GM12878 (cell line): ENCODE data around the gene NAV2. TPM values are rescaled to one million over a fixed set of nuclear protein-coding genes. Genes with fewer than 3 reads are reported as not detected.

Experiments
- ATAC-seq: fragments of 200-7000 bp; cut with Tn5 transposase; 3 replicates; pipeline ENCODE4 v1.9.1; 2020; ENCODE audit warnings: mild to moderate bottlenecking, moderate library complexity
- BruUV-seq: library from RNA; stranded (reverse); fragments of 400-500 nt; replicated peaks from 2 replicates; lab custom pipeline; 2021; lab: Mats Ljungman, UMichigan
- CTCF ChIA-PET: fragments of 300-600 bp; sonication (Branson Sonifier 250); formaldehyde crosslinking; extraction: SDS; loops from one replicate; lab custom pipeline; 2021; ENCODE audit warnings: inconsistent platforms; lab: Yijun Ruan, JAX
- POLR2A ChIA-PET: fragments of 350-600 bp; formaldehyde crosslinking; extraction: SDS; loops from one replicate; lab custom pipeline; 2021; ENCODE audit warnings: inconsistent platforms; lab: Charles Lee
- RAD21 ChIA-PET: fragments of 300-600 bp; sonication (Branson Sonifier 250); formaldehyde crosslinking; loops from one replicate; lab custom pipeline; 2023; ENCODE audit warnings: antibody characterized with exemption; ENCODE audit not compliant: unreplicated experiment; lab: Charles Lee
- SMC1A ChIA-PET: fragments of 300-600 bp; sonication (Branson Sonifier 250); formaldehyde crosslinking; loops from one replicate; lab custom pipeline; 2023; ENCODE audit not compliant: unreplicated experiment, uncharacterized antibody; lab: Charles Lee
- DNase-seq: peaks from one replicate; pipeline ENCODE4 v3.0.0-alpha.2; 2011; ENCODE audit warnings: low read depth, low spot score
- FAIRE-seq: peaks from 3 replicates; lab custom pipeline; 2011; peaks lifted over from hg19 to GRCh38; lab: Jason Lieb, UNC
- H2AFZ ChIP-seq: 2 replicates; pipeline ENCODE4 v1.6.0; 2011; ENCODE audit warnings: low read depth, low read length, control low read depth; ENCODE audit not compliant: control insufficient read depth
- H3K27ac ChIP-seq: 2 replicates; pipeline ENCODE4 v1.5.1; 2011; ENCODE audit warnings: control low read depth; ENCODE audit not compliant: control insufficient read depth, insufficient read depth
- H3K27me3 ChIP-seq, 2 experiments: replicated peaks in 1 of 2; 2 replicates each; pipeline versions ENCODE4 v1.6.0 to v1.6.1; 2011; ENCODE audit warnings: low read length in 1 of 2; ENCODE audit not compliant: control insufficient read depth in 2 of 2, insufficient read depth in 2 of 2
- H3K36me3 ChIP-seq, 2 experiments: 2 replicates each; pipeline ENCODE4 v1.5.1; 2011; ENCODE audit warnings: low read length in 1 of 2; ENCODE audit not compliant: control insufficient read depth in 2 of 2, insufficient read depth in 2 of 2
- H3K4me1 ChIP-seq: 2 replicates; pipeline ENCODE4 v1.6.1; 2011; ENCODE audit warnings: mild to moderate bottlenecking, low read length, moderate library complexity, mixed read lengths; ENCODE audit not compliant: control insufficient read depth, insufficient read depth
- H3K4me2 ChIP-seq: 2 replicates; pipeline ENCODE4 v1.6.0; 2011; ENCODE audit warnings: control low read depth; ENCODE audit not compliant: control insufficient read depth, insufficient read depth
- H3K4me3 ChIP-seq: fragments of 200-600 bp; sonication (generic); 2 replicates; pipeline ENCODE4 v1.5.1; 2016
- H3K79me2 ChIP-seq: 2 replicates; pipeline ENCODE4 v1.6.0; 2011; ENCODE audit warnings: low read length; ENCODE audit not compliant: control insufficient read depth, insufficient read depth
- H3K9ac ChIP-seq: 2 replicates; pipeline ENCODE4 v1.8.0; 2011; ENCODE audit warnings: low read length, control low read depth, mixed read lengths; ENCODE audit not compliant: control insufficient read depth, insufficient read depth
- H3K9me3 ChIP-seq: replicated peaks from 3 replicates; pipeline ENCODE4 v1.5.1; 2011; ENCODE audit warnings: mild to moderate bottlenecking, low read length; ENCODE audit not compliant: control insufficient read depth, insufficient read depth
- H4K20me1 ChIP-seq: 2 replicates; pipeline ENCODE4 v1.6.0; 2011; ENCODE audit not compliant: control insufficient read depth, insufficient read depth
- BMI1 ChIP-seq: fragments of 450-650 bp; IDR thresholded peaks from 2 replicates; pipeline ENCODE4 v1.6.1; 2016; ENCODE audit warnings: mild to moderate bottlenecking, moderate library complexity, borderline replicate concordance
- CREB1 ChIP-seq: IDR thresholded peaks from 2 replicates; pipeline ENCODE4 v1.6.1; 2012; ENCODE audit warnings: low read depth, mild to moderate bottlenecking, inconsistent platforms
- ESRRA ChIP-seq: IDR thresholded peaks from 2 replicates; pipeline ENCODE4 v1.6.1; 2012; ENCODE audit warnings: mild to moderate bottlenecking, low read length, improper control_type of control experiment
- JUNB ChIP-seq: IDR thresholded peaks from 2 replicates; pipeline ENCODE4 v1.6.1; 2016; ENCODE audit warnings: antibody characterized with exemption, mild to moderate bottlenecking
- MEF2A ChIP-seq: IDR thresholded peaks from 2 replicates; pipeline ENCODE4 v1.6.1; 2011; ENCODE audit warnings: low read depth, mild to moderate bottlenecking, low read length, moderate library complexity; ENCODE audit not compliant: insufficient read depth
- MEF2B ChIP-seq: fragments of 450-650 bp; IDR thresholded peaks from 2 replicates; pipeline ENCODE4 v1.6.1; 2018; ENCODE audit warnings: mild to moderate bottlenecking, moderate library complexity; ENCODE audit not compliant: partially characterized antibody, poor library complexity, severe bottlenecking
- MTA2 ChIP-seq: fragments of 450-650 bp; IDR thresholded peaks from 2 replicates; pipeline ENCODE4 v1.6.1; 2016; ENCODE audit warnings: low read depth, mild to moderate bottlenecking, moderate library complexity
- NFYA ChIP-seq: IDR thresholded peaks from 2 replicates; pipeline ENCODE4 v1.6.1; 2011; ENCODE audit warnings: low read depth, mild to moderate bottlenecking, low read length, improper control_type of control experiment, borderline replicate concordance
- NRF1 ChIP-seq: conservative IDR thresholded peaks from 2 replicates; pipeline ENCODE4 v1.6.1; 2011; ENCODE audit warnings: mild to moderate bottlenecking, low read depth, low read length, improper control_type of control experiment
- POLR2A ChIP-seq: IDR thresholded peaks from 2 replicates; pipeline ENCODE4 v1.6.1; 2011; ENCODE audit warnings: low read depth, mild to moderate bottlenecking, low read length
- POLR2AphosphoS2 ChIP-seq: IDR thresholded peaks from 2 replicates; pipeline ENCODE4 v1.6.1; 2011; ENCODE audit warnings: low read depth, mild to moderate bottlenecking, low read length, improper control_type of control experiment, moderate library complexity
- RAD21 ChIP-seq: IDR thresholded peaks from 2 replicates; pipeline ENCODE4 v1.6.1; 2011; ENCODE audit warnings: mild to moderate bottlenecking, low read depth, low read length, moderate library complexity; ENCODE audit not compliant: insufficient read depth
- RFX5 ChIP-seq: IDR thresholded peaks from 2 replicates; pipeline ENCODE4 v1.6.1; 2011; ENCODE audit warnings: low read depth, low read length, improper control_type of control experiment
- RUNX3 ChIP-seq: IDR thresholded peaks from 2 replicates; pipeline ENCODE4 v1.6.1; 2012; ENCODE audit warnings: low read length, inconsistent platforms
- SP1 ChIP-seq: IDR thresholded peaks from one replicate; pipeline ENCODE4 v1.6.1; 2011; ENCODE audit warnings: low read depth, low read length
- SPI1 ChIP-seq: IDR thresholded peaks from 2 replicates; pipeline ENCODE4 v1.6.1; 2011; ENCODE audit warnings: low read depth, mild to moderate bottlenecking, low read length, moderate library complexity, borderline replicate concordance; ENCODE audit not compliant: insufficient read depth
- TCF12 ChIP-seq: IDR thresholded peaks from 2 replicates; pipeline ENCODE4 v1.6.1; 2011; ENCODE audit warnings: low read depth, mild to moderate bottlenecking, low read length
- YBX1 ChIP-seq: fragments of 450-650 bp; IDR thresholded peaks from 2 replicates; pipeline ENCODE4 v1.6.1; 2016; ENCODE audit warnings: antibody characterized with exemption
- WGBS: methylation state at CpG from one replicate; pipeline ENCODE4 v1.1.6; 2016; ENCODE audit warnings: low lambda C conversion rate; ENCODE audit not compliant: insufficient replicate concordance, insufficient coverage; ENCODE audit errors: missing lambda C conversion rate; 5-methylcytosine and 5-hydroxymethylcytosine counted together
- in situ Hi-C: fragments of 300-500 bp; cut with MboI; formaldehyde crosslinking; loops from 9 replicates; pipeline ENCODE4 v1.14.3; 2018; ENCODE audit warnings: mixed read lengths
- intact Hi-C: fragments of 100-400 bp; cut with micrococcal nuclease; formaldehyde crosslinking; loops from one replicate; pipeline ENCODE4 v1.14.2; 2022; ENCODE audit not compliant: unreplicated experiment
- polyA plus RNA-seq, 11 experiments: library from polyadenylated mRNA; depleted of rRNA in 4 of 11; unstranded in 6 of 11; stranded (reverse) in 5 of 11; fragments of >200 nt; fragmentation: Nextera tagmentation in 4 of 11; fragmentation: Illumina TruSeq in 1 of 11; extraction: Ambion mirVana in 4 of 11; extraction: Trizol in 1 of 11; gene quantifications; 1 replicate in 1 of 11; 2 replicates in 10 of 11; pipeline versions ENCODE4 v1.2.1 to v1.2.3, GENCODE V29; 2011 to 2016; ENCODE audit warnings: inconsistent platforms in 2 of 11, missing spikeins in 2 of 11, low read depth in 1 of 11
- total RNA-seq, 4 experiments: library from RNA; depleted of rRNA in 3 of 4; stranded (reverse); fragments of >200 nt in 3 of 4; fragmentation: Illumina TruSeq in 1 of 4; extraction: Trizol in 1 of 4; gene quantifications; 2 replicates each; pipeline versions ENCODE4 v1.2.1 to v1.2.3, GENCODE V29; 2013 to 2021
- TF ChIP-seq, protein P1 (sequence below): IDR thresholded peaks from 2 replicates; pipeline ENCODE4 v1.6.1; 2011; ENCODE audit warnings: mild to moderate bottlenecking, low read depth, low read length, moderate library complexity; ENCODE audit not compliant: insufficient replicate concordance

Gene NAV2
- total and polyA plus RNA-seq, 10 of the 15 experiments (the other 5 are each of a cell fraction or from before 2014, with no cell fraction given), result 0.35 to 6.1 (median 1.1) TPM

DNA sequence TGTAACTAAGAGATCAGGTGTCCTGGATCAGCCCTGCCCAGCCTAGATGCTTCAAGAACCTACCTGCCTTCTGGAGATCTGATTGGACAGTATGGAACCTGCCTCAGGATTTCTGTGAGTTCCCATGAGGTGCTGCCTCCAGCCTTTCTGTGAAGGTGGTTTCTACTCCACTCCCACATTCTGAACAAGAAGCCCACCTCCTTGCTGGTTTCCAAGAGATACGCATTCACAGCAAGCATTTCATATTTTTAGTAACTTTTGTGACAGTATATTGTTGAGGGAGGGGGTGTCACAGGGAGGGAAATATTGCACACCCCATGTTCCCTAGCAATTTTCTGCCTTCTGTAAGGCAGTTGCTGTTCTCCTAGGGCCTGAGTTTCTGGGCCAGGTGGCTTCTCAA is 204.4 kb downstream of the NAV2 start:
- ATAC-seq (no peak), FAIRE-seq (no peak), DNase-seq (no peak)
- no TSS peak for BruUV-seq
- H4K20me1 ChIP-seq, result no peaks in the 10 kb centered on the region
- no peak overlapping the region for H3K4me2 ChIP-seq
- POLR2A ChIA-PET, result no interaction called here
- H3K27me3 ChIP-seq, result peaks cover 0 to 5% of the 10 kb centered on the region in 2 experiments; a peak in 1 of 4 replicates
- H3K9me3 ChIP-seq, result no peaks in the 10 kb centered on the region
- no peak overlapping the region for H3K4me3 ChIP-seq
- RAD21 ChIA-PET, result no interaction called here
- H3K9ac ChIP-seq, result no peak overlapping the region
- TF ChIP-seq JUNB (no peak), YBX1 (no peak), RUNX3 (no peak), POLR2AphosphoS2 (no peak), SP1 (no peak), POLR2A (no peak), MEF2B (no peak), SPI1 (no peak), ESRRA (no peak), BMI1 (no peak), CREB1 (no peak), TCF12 (no peak), RFX5 (no peak), MTA2 (no peak), NRF1 (no peak), RAD21 (no peak), NFYA (no peak), MEF2A (no peak)
- TF ChIP-seq, protein P1, sequence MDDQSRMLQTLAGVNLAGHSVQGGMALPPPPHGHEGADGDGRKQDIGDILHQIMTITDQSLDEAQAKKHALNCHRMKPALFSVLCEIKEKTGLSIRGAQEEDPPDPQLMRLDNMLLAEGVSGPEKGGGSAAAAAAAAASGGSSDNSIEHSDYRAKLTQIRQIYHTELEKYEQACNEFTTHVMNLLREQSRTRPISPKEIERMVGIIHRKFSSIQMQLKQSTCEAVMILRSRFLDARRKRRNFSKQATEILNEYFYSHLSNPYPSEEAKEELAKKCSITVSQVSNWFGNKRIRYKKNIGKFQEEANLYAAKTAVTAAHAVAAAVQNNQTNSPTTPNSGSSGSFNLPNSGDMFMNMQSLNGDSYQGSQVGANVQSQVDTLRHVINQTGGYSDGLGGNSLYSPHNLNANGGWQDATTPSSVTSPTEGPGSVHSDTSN, result no peak
- in situ Hi-C loops (no loop called here), intact Hi-C loops (no loop called here)
- CTCF ChIA-PET, result interaction anchor here (1.0 to 1.3 kb wide), 2 partner anchors 17 to 438 kb away, joined by 3 read pairs; no protein-coding TSS in a partner anchor
- no peak overlapping the region for H2AFZ ChIP-seq
- WGBS, result 70% methylated on average over 1 of the region's 1 CpG
- SMC1A ChIA-PET, result no interaction called here
- no peak overlapping the region for H3K27ac ChIP-seq
- no peaks in the 10 kb centered on the region for H3K4me1 ChIP-seq
- no peaks in the 10 kb centered on the region for H3K36me3 ChIP-seq
- no peaks in the 10 kb centered on the region for H3K79me2 ChIP-seq
